ENCODE results near the gene CAPG.

- no peak for TF ChIP-seq EZH2phosphoT487 (IDR thresholded peaks at IDR 0.05; ENCODE audit: insufficient read depth, low read depth)
- no peak for TF ChIP-seq EZH2 (IDR thresholded peaks at IDR 0.05; ENCODE audit: insufficient read depth, poor library complexity, severe bottlenecking)
Observed at GRCh38 chr2:85421260-85422071, 11.3 kb upstream of the CAPG start.

Measured in GM23248 (cell line).